GM12878 (cell line): ENCODE measurements around the gene GRIN3A. TPM values are rescaled to one million over a fixed set of nuclear protein-coding genes. Genes with fewer than 3 reads are reported as not detected.

Source experiments
- ATAC-seq: fragments of 200-7000 bp; cut with Tn5 transposase; 3 replicates; pipeline ENCODE4 v1.9.1; 2020; ENCODE audit warnings: mild to moderate bottlenecking, moderate library complexity
- BruUV-seq: library from RNA; stranded (reverse); fragments of 400-500 nt; replicated peaks from 2 replicates; lab custom pipeline; 2021; lab: Mats Ljungman, UMichigan
- CTCF ChIA-PET: fragments of 300-600 bp; sonication (Branson Sonifier 250); formaldehyde crosslinking; extraction: SDS; loops from one replicate; lab custom pipeline; 2021; ENCODE audit warnings: inconsistent platforms; lab: Yijun Ruan, JAX
- POLR2A ChIA-PET: fragments of 350-600 bp; formaldehyde crosslinking; extraction: SDS; loops from one replicate; lab custom pipeline; 2021; ENCODE audit warnings: inconsistent platforms; lab: Charles Lee
- RAD21 ChIA-PET: fragments of 300-600 bp; sonication (Branson Sonifier 250); formaldehyde crosslinking; loops from one replicate; lab custom pipeline; 2023; ENCODE audit warnings: antibody characterized with exemption; ENCODE audit not compliant: unreplicated experiment; lab: Charles Lee
- SMC1A ChIA-PET: fragments of 300-600 bp; sonication (Branson Sonifier 250); formaldehyde crosslinking; loops from one replicate; lab custom pipeline; 2023; ENCODE audit not compliant: unreplicated experiment, uncharacterized antibody; lab: Charles Lee
- DNase-seq: peaks from one replicate; pipeline ENCODE4 v3.0.0-alpha.2; 2011; ENCODE audit warnings: low read depth, low spot score
- FAIRE-seq: peaks from 3 replicates; lab custom pipeline; 2011; peaks lifted over from hg19 to GRCh38; lab: Jason Lieb, UNC
- H2AFZ ChIP-seq: 2 replicates; pipeline ENCODE4 v1.6.0; 2011; ENCODE audit warnings: low read depth, low read length, control low read depth; ENCODE audit not compliant: control insufficient read depth
- H3K27ac ChIP-seq: 2 replicates; pipeline ENCODE4 v1.5.1; 2011; ENCODE audit warnings: control low read depth; ENCODE audit not compliant: control insufficient read depth, insufficient read depth
- H3K27me3 ChIP-seq, 2 experiments: replicated peaks in 1 of 2; 2 replicates each; pipeline versions ENCODE4 v1.6.0 to v1.6.1; 2011; ENCODE audit warnings: low read length in 1 of 2; ENCODE audit not compliant: control insufficient read depth in 2 of 2, insufficient read depth in 2 of 2
- H3K36me3 ChIP-seq, 2 experiments: 2 replicates each; pipeline ENCODE4 v1.5.1; 2011; ENCODE audit warnings: low read length in 1 of 2; ENCODE audit not compliant: control insufficient read depth in 2 of 2, insufficient read depth in 2 of 2
- H3K4me1 ChIP-seq: 2 replicates; pipeline ENCODE4 v1.6.1; 2011; ENCODE audit warnings: mild to moderate bottlenecking, low read length, moderate library complexity, mixed read lengths; ENCODE audit not compliant: control insufficient read depth, insufficient read depth
- H3K4me2 ChIP-seq: 2 replicates; pipeline ENCODE4 v1.6.0; 2011; ENCODE audit warnings: control low read depth; ENCODE audit not compliant: control insufficient read depth, insufficient read depth
- H3K4me3 ChIP-seq: fragments of 200-600 bp; sonication (generic); 2 replicates; pipeline ENCODE4 v1.5.1; 2016
- H3K79me2 ChIP-seq: 2 replicates; pipeline ENCODE4 v1.6.0; 2011; ENCODE audit warnings: low read length; ENCODE audit not compliant: control insufficient read depth, insufficient read depth
- H3K9ac ChIP-seq: 2 replicates; pipeline ENCODE4 v1.8.0; 2011; ENCODE audit warnings: low read length, control low read depth, mixed read lengths; ENCODE audit not compliant: control insufficient read depth, insufficient read depth
- H3K9me3 ChIP-seq: replicated peaks from 3 replicates; pipeline ENCODE4 v1.5.1; 2011; ENCODE audit warnings: mild to moderate bottlenecking, low read length; ENCODE audit not compliant: control insufficient read depth, insufficient read depth
- H4K20me1 ChIP-seq: 2 replicates; pipeline ENCODE4 v1.6.0; 2011; ENCODE audit not compliant: control insufficient read depth, insufficient read depth
- CEBPB ChIP-seq, 2 experiments: fragments of 150-350 bp in 1 of 2; IDR thresholded peaks; 2 replicates each; pipeline ENCODE4 v1.6.1; 2012 to 2014; ENCODE audit warnings: low read depth in 2 of 2, low read length in 2 of 2, borderline replicate concordance in 1 of 2, inconsistent platforms in 1 of 2
- CREB1 ChIP-seq: IDR thresholded peaks from 2 replicates; pipeline ENCODE4 v1.6.1; 2012; ENCODE audit warnings: low read depth, mild to moderate bottlenecking, inconsistent platforms
- CREM ChIP-seq: IDR thresholded peaks from 2 replicates; pipeline ENCODE4 v1.6.1; 2014; ENCODE audit warnings: antibody characterized with exemption, low read depth
- HDGF ChIP-seq: fragments of 450-650 bp; IDR thresholded peaks from 2 replicates; pipeline ENCODE4 v1.6.1; 2016; ENCODE audit warnings: antibody characterized with exemption
- LARP7 ChIP-seq: fragments of 450-650 bp; IDR thresholded peaks from 2 replicates; pipeline ENCODE4 v1.6.1; 2017; ENCODE audit warnings: mild to moderate bottlenecking
- NBN ChIP-seq: fragments of 450-650 bp; IDR thresholded peaks from 2 replicates; pipeline ENCODE4 v1.6.1; 2016
- NFIC ChIP-seq: IDR thresholded peaks from 2 replicates; pipeline ENCODE4 v1.6.1; 2012; ENCODE audit warnings: low read depth, mild to moderate bottlenecking, inconsistent platforms, low read length, moderate library complexity
- POLR2AphosphoS5 ChIP-seq: IDR thresholded peaks from 2 replicates; pipeline ENCODE4 v1.6.1; 2011; ENCODE audit warnings: mild to moderate bottlenecking, low read length, inconsistent platforms
- RB1 ChIP-seq: fragments of 450-650 bp; formaldehyde crosslinking; IDR thresholded peaks from 2 replicates; pipeline ENCODE4 v1.6.1; 2017; ENCODE audit warnings: mild to moderate bottlenecking, borderline replicate concordance
- STAT3 ChIP-seq: IDR thresholded peaks from 2 replicates; pipeline ENCODE4 v1.6.1; 2011; ENCODE audit warnings: low read depth, low read length, improper control_type of control experiment
- WRNIP1 ChIP-seq: IDR thresholded peaks from 2 replicates; pipeline ENCODE4 v1.6.1; 2011; ENCODE audit warnings: low read depth, low read length, improper control_type of control experiment, borderline replicate concordance
- ZNF217 ChIP-seq: fragments of 450-650 bp; IDR thresholded peaks from 2 replicates; pipeline ENCODE4 v1.6.1; 2017; ENCODE audit warnings: antibody characterized with exemption, mild to moderate bottlenecking
- WGBS: methylation state at CpG from one replicate; pipeline ENCODE4 v1.1.6; 2016; ENCODE audit warnings: low lambda C conversion rate; ENCODE audit not compliant: insufficient replicate concordance, insufficient coverage; ENCODE audit errors: missing lambda C conversion rate; 5-methylcytosine and 5-hydroxymethylcytosine counted together
- in situ Hi-C: fragments of 300-500 bp; cut with MboI; formaldehyde crosslinking; loops from 9 replicates; pipeline ENCODE4 v1.14.3; 2018; ENCODE audit warnings: mixed read lengths
- intact Hi-C: fragments of 100-400 bp; cut with micrococcal nuclease; formaldehyde crosslinking; loops from one replicate; pipeline ENCODE4 v1.14.2; 2022; ENCODE audit not compliant: unreplicated experiment
- polyA plus RNA-seq, 11 experiments: library from polyadenylated mRNA; depleted of rRNA in 4 of 11; unstranded in 6 of 11; stranded (reverse) in 5 of 11; fragments of >200 nt; fragmentation: Nextera tagmentation in 4 of 11; fragmentation: Illumina TruSeq in 1 of 11; extraction: Ambion mirVana in 4 of 11; extraction: Trizol in 1 of 11; gene quantifications; 1 replicate in 1 of 11; 2 replicates in 10 of 11; pipeline versions ENCODE4 v1.2.1 to v1.2.3, GENCODE V29; 2011 to 2016; ENCODE audit warnings: inconsistent platforms in 2 of 11, missing spikeins in 2 of 11, low read depth in 1 of 11
- total RNA-seq, 4 experiments: library from RNA; depleted of rRNA in 3 of 4; stranded (reverse); fragments of >200 nt in 3 of 4; fragmentation: Illumina TruSeq in 1 of 4; extraction: Trizol in 1 of 4; gene quantifications; 2 replicates each; pipeline versions ENCODE4 v1.2.1 to v1.2.3, GENCODE V29; 2013 to 2021
- TF ChIP-seq, protein P1 (sequence below): fragments of 450-650 bp; conservative IDR thresholded peaks from 2 replicates; pipeline ENCODE4 v1.6.1; 2017; ENCODE audit warnings: mild to moderate bottlenecking, moderate library complexity
- TF ChIP-seq, protein P2 (sequence below): IDR thresholded peaks from 2 replicates; pipeline ENCODE4 v1.6.1; 2011; ENCODE audit warnings: low read depth, low read length, improper control_type of control experiment, borderline replicate concordance

Gene GRIN3A
- total and polyA plus RNA-seq, 10 of the 15 experiments (the other 5 are each of a cell fraction or from before 2014, with no cell fraction given): 0.03 to 0.05 (median 0.04) TPM; not detected in 7

- TF ChIP-seq CREB1: no peak
- no peak for TF ChIP-seq NFIC
These were observed 167.3 kb downstream of the GRIN3A start (continued) for GRCh38 chr9:101571114-101571513.

GRCh38 chr9:101569741-101570501 is 168.5 kb downstream of the GRIN3A start:
- no TSS peak for BruUV-seq
- no peaks in the 10 kb centered on the region for H4K20me1 ChIP-seq
- H3K4me1 ChIP-seq: no peaks in the 10 kb centered on the region
- RAD21 ChIA-PET: no interaction called here
- FAIRE-seq (no peak), ATAC-seq (no peak), DNase-seq (no peak)
- in situ Hi-C loops: no loop called here
- no peaks in the 10 kb centered on the region for H3K9me3 ChIP-seq
- 97% methylated on average over 5 of the region's 5 CpGs for WGBS
- H3K27me3 ChIP-seq: no peaks in the 10 kb centered on the region
- POLR2A ChIA-PET: no interaction called here
- H2AFZ ChIP-seq: no peak overlapping the region
- no peak overlapping the region for H3K4me3 ChIP-seq
- no peak for TF ChIP-seq POLR2AphosphoS5
- TF ChIP-seq ZNF217: no peak
- TF ChIP-seq, protein P1, sequence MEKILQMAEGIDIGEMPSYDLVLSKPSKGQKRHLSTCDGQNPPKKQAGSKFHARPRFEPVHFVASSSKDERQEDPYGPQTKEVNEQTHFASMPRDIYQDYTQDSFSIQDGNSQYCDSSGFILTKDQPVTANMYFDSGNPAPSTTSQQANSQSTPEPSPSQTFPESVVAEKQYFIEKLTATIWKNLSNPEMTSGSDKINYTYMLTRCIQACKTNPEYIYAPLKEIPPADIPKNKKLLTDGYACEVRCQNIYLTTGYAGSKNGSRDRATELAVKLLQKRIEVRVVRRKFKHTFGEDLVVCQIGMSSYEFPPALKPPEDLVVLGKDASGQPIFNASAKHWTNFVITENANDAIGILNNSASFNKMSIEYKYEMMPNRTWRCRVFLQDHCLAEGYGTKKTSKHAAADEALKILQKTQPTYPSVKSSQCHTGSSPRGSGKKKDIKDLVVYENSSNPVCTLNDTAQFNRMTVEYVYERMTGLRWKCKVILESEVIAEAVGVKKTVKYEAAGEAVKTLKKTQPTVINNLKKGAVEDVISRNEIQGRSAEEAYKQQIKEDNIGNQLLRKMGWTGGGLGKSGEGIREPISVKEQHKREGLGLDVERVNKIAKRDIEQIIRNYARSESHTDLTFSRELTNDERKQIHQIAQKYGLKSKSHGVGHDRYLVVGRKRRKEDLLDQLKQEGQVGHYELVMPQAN: no peak
- no peak for TF ChIP-seq RB1
- TF ChIP-seq CEBPB (IDR thresholded peaks at IDR 0.05; ENCODE audit: borderline replicate concordance in 1 of 2, low read depth in 2 of 2, low read length in 2 of 2): no peak
- TF ChIP-seq LARP7: no peak
- no peak for TF ChIP-seq STAT3
- TF ChIP-seq NBN: no peak
- no peak for TF ChIP-seq CREM
- no peak for TF ChIP-seq HDGF
- TF ChIP-seq WRNIP1: no peak
- TF ChIP-seq, protein P2, sequence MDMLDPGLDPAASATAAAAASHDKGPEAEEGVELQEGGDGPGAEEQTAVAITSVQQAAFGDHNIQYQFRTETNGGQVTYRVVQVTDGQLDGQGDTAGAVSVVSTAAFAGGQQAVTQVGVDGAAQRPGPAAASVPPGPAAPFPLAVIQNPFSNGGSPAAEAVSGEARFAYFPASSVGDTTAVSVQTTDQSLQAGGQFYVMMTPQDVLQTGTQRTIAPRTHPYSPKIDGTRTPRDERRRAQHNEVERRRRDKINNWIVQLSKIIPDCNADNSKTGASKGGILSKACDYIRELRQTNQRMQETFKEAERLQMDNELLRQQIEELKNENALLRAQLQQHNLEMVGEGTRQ: no peak
- H3K79me2 ChIP-seq: no peaks in the 10 kb centered on the region
- CTCF ChIA-PET: interaction anchor here (1.0 kb wide), 1 partner anchor 111 kb away, joined by 3 read pairs; no protein-coding TSS in a partner anchor
- no peaks in the 10 kb centered on the region for H3K36me3 ChIP-seq
- no peak overlapping the region for H3K4me2 ChIP-seq
- SMC1A ChIA-PET: no interaction called here
- intact Hi-C loops: no loop called here
- H3K9ac ChIP-seq: no peak overlapping the region
- H3K27ac ChIP-seq: no peak overlapping the region
